AG04449 (cell line): ENCODE measurements around the gene IBSP.

Experiments used
- CTCF ChIA-PET: fragments of 350-600 bp; formaldehyde crosslinking; extraction: SDS; loops from one replicate; lab custom pipeline; 2021; ENCODE audit warnings: antibody characterized with exemption; lab: Yijun Ruan, JAX
- POLR2A ChIA-PET: fragments of 400-600, 350-600 bp; formaldehyde crosslinking; extraction: SDS; loops from one replicate; lab custom pipeline; 2020; ENCODE audit warnings: antibody characterized with exemption, inconsistent platforms; lab: Yijun Ruan, JAX
- DNase-seq: peaks from one replicate; pipeline ENCODE4 v3.0.0-alpha.2; 2010; ENCODE audit warnings: low read depth, low spot score
- H3K4me3 ChIP-seq: 2 replicates; pipeline ENCODE4 v1.5.1; 2011; ENCODE audit warnings: low read depth, mild to moderate bottlenecking, control low read depth, low read length
- CTCF ChIP-seq: IDR thresholded peaks from one replicate; pipeline ENCODE4 v1.5.1; 2011; ENCODE audit warnings: mild to moderate bottlenecking, moderate library complexity, low read length, control low read depth, inconsistent platforms; ENCODE audit not compliant: insufficient read depth; ENCODE audit errors: missing control alignments

The IBSP gene

GRCh38 chr4:87799301-87800113, at the start of gene IBSP:
TSS of gene IBSP (plus strand) at chr4:87799554. CDS start at chr4:87802362, 2,808 bp downstream.
- POLR2A ChIA-PET = no interaction called here
- DNase-seq = no peak
- no peak for TF ChIP-seq CTCF
- CTCF ChIA-PET = interaction anchor here (0.5 to 1.0 kb wide), 3 partner anchors 12 to 252 kb away, joined by 3 read pairs; no protein-coding TSS in a partner anchor
- no peak within 1 kb of the TSS for H3K4me3 ChIP-seq

- H3K4me3 ChIP-seq = no peak overlapping the region
- no peak for DNase-seq
- TF ChIP-seq CTCF = no peak
- ChIA-PET POLR2A (no interaction called here), CTCF (no interaction called here)
Measured at GRCh38 chr4:87749883-87750282, 49.5 kb upstream of the IBSP start.

- POLR2A ChIA-PET = no interaction called here
- no peak overlapping the region for H3K4me3 ChIP-seq
- CTCF ChIA-PET = no interaction called here
- DNase-seq = no peak
- no peak for TF ChIP-seq CTCF
Measured at GRCh38 chr4:87758270-87758669, 41.1 kb upstream of the IBSP start.

GRCh38 chr4:87762311-87762710, 37.0 kb upstream of the IBSP start:
- TF ChIP-seq CTCF = no peak
- POLR2A ChIA-PET = no interaction called here
- CTCF ChIA-PET = no interaction called here
- no peak for DNase-seq
- H3K4me3 ChIP-seq = no peak overlapping the region

- DNase-seq = no peak
- no peak overlapping the region for H3K4me3 ChIP-seq
- ChIA-PET POLR2A (no interaction called here), CTCF (no interaction called here)
- TF ChIP-seq CTCF = no peak
Measured at GRCh38 chr4:87781569-87781968, 17.8 kb upstream of the IBSP start.

- DNase-seq = no peak
- ChIA-PET CTCF (interaction anchor here (1.0 kb wide), 1 partner anchor 56 kb away, joined by 3 read pairs; no protein-coding TSS in a partner anchor), POLR2A (no interaction called here)
- TF ChIP-seq CTCF = no peak
- H3K4me3 ChIP-seq = no peak overlapping the region
Measured at GRCh38 chr4:87783781-87784180, 15.6 kb upstream of the IBSP start.
